Measurements from ENCODE around the gene SEC14L2.
"Not testable (repeated sequence)": the region's sequence is repeated elsewhere in the genome, so short reads cannot be mapped to it uniquely, and the experiment has no call there.

The SEC14L2 gene

DNA sequence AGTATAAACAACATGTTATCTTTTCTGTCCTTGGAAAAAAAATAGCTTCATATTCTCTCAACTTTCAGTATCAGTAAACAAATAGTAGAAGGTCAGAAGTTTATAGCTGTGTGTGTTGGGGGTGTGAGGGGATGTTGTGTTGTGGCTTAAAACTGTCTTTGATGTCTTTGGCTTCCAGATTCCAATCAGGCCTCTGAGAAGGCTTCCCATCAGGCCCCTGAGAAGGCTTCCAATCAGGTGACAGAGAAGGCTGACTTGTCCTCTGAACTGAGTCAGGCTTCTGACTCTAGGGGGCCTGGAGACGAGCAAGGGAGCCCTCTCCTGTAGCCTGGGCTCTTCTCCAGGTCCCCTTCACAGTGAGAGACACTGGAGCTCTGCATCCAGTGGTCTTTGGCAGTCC is 38.0 kb downstream of the SEC14L2 start:
- H3K9me3 Mint-ChIP-seq, result peaks cover 7 to 10% of the 10 kb centered on the region in 2 donors
- H3K27ac Mint-ChIP-seq, result peak overlapping the region; percentile 33
- ATAC-seq (replicated peaks) (no peak), DNase-seq (no peak)
- H3K4me3 Mint-ChIP-seq, result peak overlapping the region in 1 of 2 donors; percentile 59
- H3K36me3 Mint-ChIP-seq, result peaks cover 8 to 27% of the 10 kb centered on the region in 2 donors
- peaks cover 14 to 16% of the 10 kb centered on the region in 2 donors for H3K4me1 Mint-ChIP-seq
- H3K27me3 Mint-ChIP-seq, result peaks cover 8 to 11% of the 10 kb centered on the region in 2 donors

DNA sequence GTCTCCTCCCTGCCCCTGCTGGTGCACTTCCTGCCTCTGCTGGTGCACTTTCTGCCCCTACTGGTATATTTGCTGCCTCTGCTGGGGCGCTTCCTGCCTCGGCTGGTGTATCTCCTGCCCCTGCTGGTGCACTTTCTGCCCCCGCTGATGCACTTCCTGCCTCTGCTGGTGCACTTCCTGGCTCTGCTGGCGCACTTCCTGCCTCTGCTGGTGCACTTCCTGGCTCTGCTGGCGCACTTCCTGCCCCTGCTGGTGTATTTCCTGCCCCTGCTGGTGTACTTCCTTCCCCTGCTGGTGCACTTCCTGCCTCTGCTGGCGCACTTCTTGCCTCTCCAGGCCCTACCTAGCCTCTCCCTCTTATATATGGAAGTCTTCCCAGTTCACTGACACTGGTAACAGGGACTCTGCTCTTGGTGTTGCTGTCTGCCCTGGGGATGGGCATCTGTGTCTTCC is 38.9 kb downstream of the SEC14L2 start:
- peaks cover 8 to 21% of the 10 kb centered on the region in 2 donors for H3K36me3 Mint-ChIP-seq
- ATAC-seq (replicated peaks) (peak in 1 of 2 donors; percentile 56), DNase-seq (peak; percentile 26)
- H3K27me3 Mint-ChIP-seq, result peaks cover 17 to 18% of the 10 kb centered on the region in 2 donors
- peak overlapping the region; percentile 59 to 60 for H3K4me3 Mint-ChIP-seq
- peak overlapping the region; percentile 92 for H3K27ac Mint-ChIP-seq
- peaks cover 17 to 22% of the 10 kb centered on the region in 2 donors for H3K4me1 Mint-ChIP-seq
- peaks cover 7 to 10% of the 10 kb centered on the region in 2 donors for H3K9me3 Mint-ChIP-seq

DNA sequence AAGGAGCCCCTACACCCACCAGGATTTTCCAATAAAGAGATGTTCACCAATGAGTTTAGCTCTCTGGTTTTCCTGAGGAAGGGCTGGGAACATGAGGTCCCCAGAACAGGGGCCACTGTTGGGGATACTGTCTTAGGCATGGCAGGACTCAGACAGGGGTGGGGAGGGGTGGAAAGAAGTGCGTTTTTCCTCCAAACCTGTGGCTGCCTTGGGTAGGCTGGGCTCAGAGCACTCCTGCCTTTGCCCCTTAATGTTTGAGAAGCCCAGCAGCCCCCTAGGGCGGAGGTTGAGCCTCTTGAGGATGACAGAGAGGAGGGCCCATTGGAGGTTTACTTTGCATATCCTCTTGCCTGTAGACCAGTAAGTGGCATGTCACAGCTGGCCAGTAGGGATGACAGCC is 39.4 kb downstream of the SEC14L2 start:
- ATAC-seq (replicated peaks) (no peak), DNase-seq (no peak)
- peak overlapping the region; percentile 59 to 60 for H3K4me3 Mint-ChIP-seq
- H3K27ac Mint-ChIP-seq, result peak overlapping the region; percentile 92
- peaks cover 22% of the 10 kb centered on the region in 2 donors for H3K27me3 Mint-ChIP-seq
- peaks cover 7 to 10% of the 10 kb centered on the region in 2 donors for H3K9me3 Mint-ChIP-seq
- H3K36me3 Mint-ChIP-seq, result peaks cover 8 to 21% of the 10 kb centered on the region in 2 donors
- peaks cover 19 to 27% of the 10 kb centered on the region in 2 donors for H3K4me1 Mint-ChIP-seq

DNA sequence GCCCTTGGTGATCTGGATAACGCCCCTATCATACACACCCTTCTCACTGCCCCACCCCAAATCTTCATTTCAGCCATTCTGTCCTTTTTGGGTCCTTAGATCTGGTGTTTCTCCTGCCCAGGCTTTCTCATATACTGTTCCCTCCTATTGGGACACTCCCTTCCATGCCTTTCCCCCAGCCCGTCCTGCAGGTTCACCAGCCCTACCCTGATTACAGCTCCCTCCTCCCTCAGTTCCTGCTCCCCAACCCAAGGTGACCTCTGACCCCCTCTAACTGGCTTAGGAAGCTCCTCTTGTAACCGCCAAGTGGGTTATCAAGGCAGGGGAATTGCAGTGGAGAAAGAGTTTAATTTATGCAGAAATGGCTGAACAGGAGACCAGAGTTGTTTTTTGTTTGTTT is 41.7 kb downstream of the SEC14L2 start:
- H3K27me3 Mint-ChIP-seq, result peaks cover 29 to 32% of the 10 kb centered on the region in 2 donors
- peaks cover 7 to 10% of the 10 kb centered on the region in 2 donors for H3K9me3 Mint-ChIP-seq
- ATAC-seq (replicated peaks) (no peak), DNase-seq (no peak)
- H3K4me3 Mint-ChIP-seq, result no peak overlapping the region
- peaks cover 10 to 21% of the 10 kb centered on the region in 2 donors for H3K36me3 Mint-ChIP-seq
- peaks cover 22 to 43% of the 10 kb centered on the region in 2 donors for H3K4me1 Mint-ChIP-seq
- no peak overlapping the region for H3K27ac Mint-ChIP-seq

DNA sequence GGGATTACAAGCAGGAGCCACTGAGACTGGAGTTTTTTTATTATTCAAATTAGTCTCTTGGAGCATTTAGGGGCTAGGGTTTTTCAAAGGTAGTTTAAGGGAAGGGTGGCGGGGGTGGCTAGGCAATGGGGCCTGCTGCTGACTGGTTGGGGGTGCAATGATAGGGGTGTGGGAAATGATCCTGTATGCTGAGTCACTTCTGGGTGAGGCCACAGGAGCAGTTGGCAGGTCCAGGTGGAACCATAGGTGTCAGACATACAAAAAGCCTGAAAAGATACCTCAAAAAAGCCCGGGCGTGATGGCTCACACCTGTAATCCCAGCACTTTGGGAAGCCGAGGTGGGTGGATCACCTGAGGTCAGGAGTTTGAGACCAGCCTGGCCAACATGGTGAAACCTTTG is 42.4 kb downstream of the SEC14L2 start:
- Mint-ChIP-seq H3K4me1 (peaks cover 20 to 43% of the 10 kb centered on the region in 2 donors), H3K27me3 (peaks cover 29 to 34% of the 10 kb centered on the region in 2 donors), H3K36me3 (peaks cover 10 to 17% of the 10 kb centered on the region in 2 donors), H3K4me3 (no peak overlapping the region), H3K9me3 (peaks cover 7 to 10% of the 10 kb centered on the region in 2 donors), H3K27ac (no peak overlapping the region)
- DNase-seq (no peak), ATAC-seq (replicated peaks) (no peak)

DNA sequence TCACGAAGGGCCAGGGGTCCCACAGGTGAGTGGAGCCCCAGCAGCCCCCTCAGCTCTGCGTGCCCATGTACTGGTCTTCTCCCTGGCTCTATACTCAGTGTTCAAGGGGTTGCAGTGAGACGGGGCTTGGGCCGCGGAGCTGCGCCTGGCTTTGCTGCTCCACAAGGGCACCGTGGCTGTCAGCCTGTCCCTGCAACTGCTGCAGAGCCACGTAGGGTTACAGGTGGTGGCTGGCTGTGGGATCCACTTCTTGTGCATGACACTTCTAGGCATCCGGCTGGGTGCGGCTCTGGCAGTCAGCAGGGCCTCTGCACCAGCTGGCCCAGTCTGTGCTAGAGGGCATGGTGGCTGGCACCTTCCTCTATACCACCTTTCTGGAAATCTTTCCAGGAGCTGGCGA is 43.0 kb downstream of the SEC14L2 start:
- no peak for ATAC-seq (replicated peaks)
- no peak for DNase-seq
- H3K4me1 Mint-ChIP-seq, result peaks cover 17 to 40% of the 10 kb centered on the region in 2 donors
- H3K9me3 Mint-ChIP-seq, result peaks cover 7 to 10% of the 10 kb centered on the region in 2 donors
- peaks cover 10 to 14% of the 10 kb centered on the region in 2 donors for H3K36me3 Mint-ChIP-seq
- H3K27ac Mint-ChIP-seq, result no peak overlapping the region
- H3K27me3 Mint-ChIP-seq, result peaks cover 29 to 35% of the 10 kb centered on the region in 2 donors
- H3K4me3 Mint-ChIP-seq, result no peak overlapping the region

DNA sequence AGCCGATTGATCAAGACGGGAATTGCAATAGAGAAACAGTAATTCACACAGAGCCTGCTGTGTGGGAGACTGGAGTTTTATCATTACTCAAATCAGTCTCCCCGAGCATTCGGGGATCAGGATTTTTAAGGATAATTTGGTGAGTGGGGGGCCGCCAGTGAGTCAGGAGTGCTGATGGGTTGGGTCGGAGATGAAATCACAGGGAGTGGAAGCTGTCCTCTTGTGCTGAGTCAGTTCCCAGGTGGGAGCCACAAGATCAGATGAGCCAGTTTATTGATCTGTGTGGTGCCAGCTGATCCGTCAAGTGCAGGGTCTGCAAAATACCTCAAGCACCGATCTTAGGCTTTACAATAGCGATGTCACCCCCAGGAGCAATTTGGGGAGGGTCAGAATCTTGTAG is 44.3 kb downstream of the SEC14L2 start:
- Mint-ChIP-seq H3K36me3 (peaks cover 1 to 2% of the 10 kb centered on the region in 2 donors), H3K4me1 (peaks cover 11 to 34% of the 10 kb centered on the region in 2 donors), H3K4me3 (no peak overlapping the region), H3K27ac (peak overlapping the region; percentile 31), H3K9me3 (no peaks in the 10 kb centered on the region), H3K27me3 (peaks cover 36 to 48% of the 10 kb centered on the region in 2 donors)
- ATAC-seq (replicated peaks) (no peak), DNase-seq (no peak)

DNA sequence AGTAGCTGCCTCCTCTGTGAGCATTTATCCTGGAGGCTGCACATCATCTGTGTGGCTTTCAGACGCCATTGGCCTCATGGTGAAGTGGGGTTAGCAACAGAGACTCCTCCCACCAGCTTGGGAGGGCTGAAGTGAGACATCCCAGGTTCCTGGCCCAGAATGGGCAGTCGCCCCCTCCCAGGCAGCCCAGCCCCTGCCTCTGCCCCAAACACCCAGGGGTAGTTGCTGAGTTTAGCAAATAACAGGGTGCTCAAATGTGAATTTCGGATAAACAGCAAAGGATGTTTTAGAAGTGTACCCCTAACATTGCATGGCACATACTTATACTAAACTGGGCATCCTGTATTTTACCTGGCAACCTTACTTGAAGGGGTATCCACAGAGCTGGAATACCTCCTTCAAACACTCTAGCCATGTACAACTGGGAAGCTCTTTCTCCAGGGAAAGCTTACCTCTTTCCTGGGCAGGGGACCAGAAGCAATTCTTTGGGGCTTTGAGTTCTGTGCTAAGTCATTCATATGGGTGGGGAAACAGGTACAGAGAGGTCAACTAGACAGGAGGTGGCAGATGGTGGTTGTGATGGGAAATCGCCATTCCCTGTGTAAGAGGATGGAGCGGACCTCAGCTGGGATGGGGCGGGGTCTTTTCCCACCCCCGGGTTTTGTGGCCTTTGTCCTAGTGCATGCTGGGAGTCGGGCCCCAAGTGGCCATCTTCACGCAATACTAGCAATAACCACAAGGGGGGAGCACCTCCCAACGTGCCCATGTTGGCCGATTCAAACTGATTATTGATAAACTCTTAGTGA is 48.0 kb downstream of the SEC14L2 start:
- DNase-seq (peak; percentile 37), ATAC-seq (replicated peaks) (peak; percentile 53 to 62)
- H3K36me3 Mint-ChIP-seq, result peaks cover 0 to 2% of the 10 kb centered on the region in 2 donors
- H3K9me3 Mint-ChIP-seq, result no peaks in the 10 kb centered on the region
- H3K4me3 Mint-ChIP-seq, result peak overlapping the region in 1 of 2 donors; percentile 13
- H3K27me3 Mint-ChIP-seq, result peaks cover 44 to 64% of the 10 kb centered on the region in 2 donors
- H3K27ac Mint-ChIP-seq, result peak overlapping the region; percentile 91
- H3K4me1 Mint-ChIP-seq, result peaks cover 11 to 33% of the 10 kb centered on the region in 2 donors

DNA sequence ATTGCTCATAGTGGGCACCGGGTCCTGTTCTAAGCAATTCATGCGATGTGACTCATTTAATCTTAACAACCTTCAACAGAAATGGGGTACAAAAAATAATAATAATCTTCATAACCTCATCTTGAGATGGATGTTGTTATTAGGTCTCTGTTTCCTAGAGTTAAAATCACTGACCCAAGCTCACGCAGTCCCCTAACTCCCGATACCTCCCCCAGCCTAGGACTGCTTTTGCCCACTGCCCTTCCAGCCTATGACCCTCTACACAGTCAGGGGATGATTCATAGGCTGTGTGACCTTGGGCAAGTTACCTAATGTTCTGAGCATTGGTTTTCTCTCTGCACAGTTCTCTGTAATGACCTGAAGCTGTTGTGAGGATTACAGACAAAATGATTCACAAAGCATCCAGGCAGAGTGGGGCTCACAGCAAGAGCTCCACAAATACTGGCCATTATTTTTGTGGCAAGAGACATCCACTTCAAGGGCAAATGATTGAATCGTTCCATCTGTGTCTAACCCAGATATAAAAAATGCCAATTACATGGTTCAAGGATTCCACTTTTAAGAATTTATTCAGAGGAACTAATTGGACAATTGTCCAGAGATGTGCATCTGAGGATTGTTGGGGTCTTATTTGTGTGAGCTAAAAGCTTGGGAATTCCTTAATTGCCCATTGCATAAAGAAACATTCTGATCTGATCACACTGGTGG is 48.8 kb downstream of the SEC14L2 start:
- H3K4me1 Mint-ChIP-seq, result peaks cover 9 to 27% of the 10 kb centered on the region in 2 donors
- DNase-seq, result no peak
- H3K4me3 Mint-ChIP-seq, result no peak overlapping the region
- no peaks in the 10 kb centered on the region for H3K9me3 Mint-ChIP-seq
- H3K36me3 Mint-ChIP-seq, result peaks cover 0 to 2% of the 10 kb centered on the region in 2 donors
- H3K27ac Mint-ChIP-seq, result no peak overlapping the region
- peaks cover 40 to 64% of the 10 kb centered on the region in 2 donors for H3K27me3 Mint-ChIP-seq
- ATAC-seq (replicated peaks), result no peak

DNA sequence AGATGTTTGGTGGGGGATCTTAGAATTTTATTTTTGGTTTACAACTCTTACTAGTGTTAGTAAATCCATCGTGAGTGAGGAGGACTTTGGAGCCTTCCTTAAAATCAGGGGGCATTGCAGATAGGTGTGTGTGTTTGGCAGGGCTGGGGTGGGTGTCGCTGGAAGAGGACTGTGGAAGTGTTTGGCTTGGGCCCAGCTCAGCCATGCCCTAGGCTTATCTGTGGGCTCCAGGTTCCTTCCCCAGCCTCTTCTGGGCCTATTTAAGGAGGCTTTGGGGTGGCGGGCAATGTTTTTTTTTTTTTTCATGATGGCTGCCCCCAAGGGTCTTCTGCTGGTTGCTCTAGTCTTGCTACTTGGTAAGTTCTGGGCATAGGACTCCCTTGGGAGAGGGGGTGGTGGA is 50.8 kb downstream of the SEC14L2 start:
- no peak overlapping the region for H3K27ac Mint-ChIP-seq
- no peak overlapping the region for H3K4me3 Mint-ChIP-seq
- H3K9me3 Mint-ChIP-seq, result no peaks in the 10 kb centered on the region

DNA sequence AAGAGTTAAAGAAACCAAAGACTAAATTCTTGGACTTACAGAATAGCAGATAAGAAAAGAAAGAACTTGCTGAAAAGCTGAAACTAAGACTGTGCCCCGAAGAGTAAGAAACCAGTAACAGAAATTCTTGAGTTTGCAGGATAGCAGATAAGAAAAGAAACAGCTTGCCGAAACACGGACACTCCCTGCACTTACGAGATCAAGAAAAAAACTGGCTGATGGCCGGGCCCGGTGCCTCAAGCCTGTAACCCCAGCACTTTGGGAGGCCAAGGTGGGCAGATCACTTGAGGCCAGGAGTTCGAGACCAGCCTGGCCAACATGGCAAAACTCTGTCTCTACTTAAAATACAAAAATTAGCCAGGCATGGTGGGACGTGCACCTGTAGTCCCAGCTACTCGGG is 54.7 kb downstream of the SEC14L2 start:
- ATAC-seq (replicated peaks); DNase-seq; H3K36me3 Mint-ChIP-seq; H3K4me3 Mint-ChIP-seq; H3K4me1 Mint-ChIP-seq; H3K9me3 Mint-ChIP-seq; H3K27ac Mint-ChIP-seq: not testable (repeated sequence)
- peaks cover 38 to 49% of the 10 kb centered on the region in 2 donors for H3K27me3 Mint-ChIP-seq

More for the DNA sequence above, 50.8 kb downstream of the SEC14L2 start:
- peaks cover 3 to 11% of the 10 kb centered on the region in 2 donors for H3K4me1 Mint-ChIP-seq
- peaks cover 49 to 72% of the 10 kb centered on the region in 2 donors for H3K27me3 Mint-ChIP-seq
- DNase-seq, result no peak
- no peak for ATAC-seq (replicated peaks)
- H3K36me3 Mint-ChIP-seq, result peaks cover 0 to 2% of the 10 kb centered on the region in 2 donors

DNA sequence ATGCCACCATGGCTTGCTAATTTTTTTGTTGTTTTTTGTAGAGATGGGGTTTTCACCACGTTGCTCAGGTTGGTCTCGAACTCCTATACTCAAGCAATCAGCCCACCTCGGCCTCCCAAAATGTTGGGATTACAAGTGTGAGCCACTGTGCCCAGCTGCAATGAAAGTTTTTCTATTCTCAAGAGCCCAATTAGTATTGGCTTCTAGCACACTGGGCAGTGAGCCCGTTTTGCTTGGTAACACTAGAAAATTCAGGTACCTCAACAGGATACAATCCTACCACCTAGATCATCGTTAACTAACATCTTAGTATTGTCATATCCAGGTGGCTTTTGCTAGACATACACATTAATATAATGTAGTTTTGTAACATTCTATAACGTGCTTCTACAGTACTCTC is 56.0 kb downstream of the SEC14L2 start:
- ATAC-seq (replicated peaks), result no peak
- no peaks in the 10 kb centered on the region for H3K9me3 Mint-ChIP-seq
- no peak overlapping the region for H3K27ac Mint-ChIP-seq
- H3K4me3 Mint-ChIP-seq, result no peak overlapping the region
- H3K27me3 Mint-ChIP-seq, result peaks cover 40 to 49% of the 10 kb centered on the region in 2 donors
- no peaks in the 10 kb centered on the region for H3K4me1 Mint-ChIP-seq
- H3K36me3 Mint-ChIP-seq, result no peaks in the 10 kb centered on the region
- no peak for DNase-seq

DNA sequence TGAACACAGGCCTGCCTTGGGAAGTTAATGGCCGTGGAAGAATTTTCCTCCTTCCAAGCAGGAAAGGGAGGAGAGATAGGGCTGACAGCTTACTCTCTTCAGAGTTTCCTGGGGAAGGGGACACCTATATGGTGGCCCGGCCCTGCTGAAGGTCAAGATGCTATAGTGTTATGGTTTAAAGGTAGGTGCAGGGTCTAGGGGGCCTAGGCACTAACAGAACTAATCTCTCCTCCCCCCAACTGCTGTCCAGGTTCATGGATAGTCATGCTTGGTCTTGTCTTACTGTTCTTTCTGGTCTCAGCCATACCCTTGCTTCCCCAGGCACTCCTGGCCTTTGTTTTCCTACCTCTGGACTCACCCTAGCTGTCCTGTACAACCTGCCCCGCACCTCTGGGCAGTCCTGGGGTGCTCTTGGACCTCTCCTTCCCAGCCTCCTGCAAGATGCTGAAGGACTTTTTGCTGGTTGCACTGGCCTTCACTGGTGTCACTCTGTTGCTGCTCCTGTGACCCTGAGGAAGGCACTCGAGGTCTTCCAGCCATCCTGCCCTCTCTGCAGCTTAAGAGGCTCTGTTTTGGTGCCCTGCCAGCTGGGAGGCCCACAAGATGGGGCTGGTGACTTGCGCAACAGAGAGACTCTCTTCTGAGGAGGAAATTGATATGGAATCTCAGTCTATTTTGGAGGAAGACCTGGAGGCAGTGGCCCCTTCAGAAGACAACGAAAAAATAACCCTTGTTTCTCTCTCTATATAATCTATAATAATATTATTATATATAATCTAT is 57.1 kb downstream of the SEC14L2 start:
- no peak overlapping the region for H3K27ac Mint-ChIP-seq
- no peak for DNase-seq
- H3K27me3 Mint-ChIP-seq, result peaks cover 42 to 46% of the 10 kb centered on the region in 2 donors
- H3K9me3 Mint-ChIP-seq, result no peaks in the 10 kb centered on the region
- no peaks in the 10 kb centered on the region for H3K4me1 Mint-ChIP-seq
- no peak overlapping the region for H3K4me3 Mint-ChIP-seq
- ATAC-seq (replicated peaks), result peak; percentile 5 to 47
- no peaks in the 10 kb centered on the region for H3K36me3 Mint-ChIP-seq
